Measurements from ENCODE around the gene XYLT1. TPM values are rescaled to one million over a fixed set of nuclear protein-coding genes. Genes with fewer than 3 reads are reported as not detected.
A peak's percentile ranks its signal among the peaks of the same experiment; 100 is the strongest.

Gene XYLT1
- polyA plus RNA-seq, result 1 to 10 TPM; 3.0 TPM

DNA sequence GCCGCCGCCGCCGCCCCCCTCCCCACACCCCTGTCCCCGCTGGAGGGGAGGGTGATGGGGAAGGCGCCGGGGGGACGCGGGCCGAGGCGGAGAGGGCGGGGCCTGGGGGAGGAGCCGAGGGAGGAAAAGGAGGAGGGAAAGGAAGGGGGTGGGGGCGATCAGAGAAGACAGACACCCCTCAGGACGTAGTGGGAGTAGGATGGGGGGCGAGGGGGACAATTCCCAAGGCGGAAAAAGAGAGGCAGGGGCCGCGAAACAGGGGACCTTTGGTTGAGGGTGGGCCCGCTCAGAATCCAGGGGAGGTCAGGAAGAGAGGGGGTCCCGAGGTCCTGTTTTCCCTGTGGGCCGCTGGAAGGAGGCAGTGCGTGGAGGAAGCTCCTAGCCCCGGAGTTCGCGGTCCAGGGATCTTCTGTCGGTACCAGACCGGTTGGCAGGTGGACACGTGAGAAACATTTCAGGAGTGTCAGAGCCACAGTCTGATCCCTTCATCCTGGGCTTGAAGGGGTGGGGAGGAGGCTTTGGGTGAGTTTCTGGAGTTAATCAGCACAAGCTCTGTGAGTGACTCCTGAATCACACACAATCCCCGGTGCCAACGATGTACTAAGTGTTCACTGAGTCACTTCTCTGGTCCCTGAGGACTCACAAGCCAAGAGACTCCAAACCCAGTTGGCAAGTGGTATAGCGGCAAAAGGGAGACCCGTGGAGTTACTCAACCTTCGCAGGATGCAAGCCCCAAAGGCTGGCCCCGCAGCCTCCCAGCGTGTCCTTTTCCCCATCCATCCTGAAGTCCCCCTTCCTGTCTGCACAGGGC, at the start of gene XYLT1:
XYLT1 (minus strand) TSS at position 53 of the 811 bp plus-strand sequence. CDS start 164 bp downstream, outside the sequence.
- H3K27me3 ChIP-seq (ENCODE audit: control insufficient read depth in 1 of 2, insufficient read depth in 2 of 2, low read length in 2 of 2), result no peaks in the 10 kb centered on the region
- H3K9me3 ChIP-seq (ENCODE audit: control insufficient read depth in 2 of 2, insufficient read depth in 1 of 2, low read depth in 1 of 2, low read length in 1 of 2), result no peaks in the 10 kb centered on the region
- H3K27ac ChIP-seq (ENCODE audit: low read depth in 2 of 2, low read length in 1 of 2), result peak within 1 kb of the TSS; percentile 94 to 96
- peak within 1 kb of the TSS; percentile 61 to 95 for H3K4me3 ChIP-seq (ENCODE audit: low read depth in 1 of 2, low read length in 2 of 2)
- 8 to 11% methylated on average over 32 to 35 of the region's 36 CpGs for WGBS, 2 donors
- H3K36me3 ChIP-seq (ENCODE audit: control insufficient read depth in 2 of 2, insufficient read depth in 2 of 2, low read length in 1 of 2), result no peaks in the 10 kb centered on the region
- peaks cover 3 to 7% of the 10 kb centered on the region in 2 donors for H3K4me1 ChIP-seq (ENCODE audit: control insufficient read depth in 2 of 2, insufficient read depth in 2 of 2, low read length in 1 of 2)

- no peak overlapping the region for H3K4me3 ChIP-seq (ENCODE audit: low read depth in 1 of 2, low read length in 2 of 2)
- H3K36me3 ChIP-seq (ENCODE audit: control insufficient read depth in 2 of 2, insufficient read depth in 2 of 2, low read length in 1 of 2), result no peaks in the 10 kb centered on the region
- no peaks in the 10 kb centered on the region for H3K27me3 ChIP-seq (ENCODE audit: control insufficient read depth in 1 of 2, insufficient read depth in 2 of 2, low read length in 2 of 2)
- H3K4me1 ChIP-seq (ENCODE audit: control insufficient read depth in 2 of 2, insufficient read depth in 2 of 2, low read length in 1 of 2), result no peaks in the 10 kb centered on the region
- whole genome bisulfite sequencing, 2 donors, result 73 to 74% methylated on average over 3 of the region's 3 CpGs
- H3K27ac ChIP-seq (ENCODE audit: low read depth in 2 of 2, low read length in 1 of 2), result no peak overlapping the region
- no peaks in the 10 kb centered on the region for H3K9me3 ChIP-seq (ENCODE audit: control insufficient read depth in 2 of 2, insufficient read depth in 1 of 2, low read depth in 1 of 2, low read length in 1 of 2)
These were observed 49.4 kb upstream of the XYLT1 start for GRCh38 chr16:17520111-17520510.

DNA sequence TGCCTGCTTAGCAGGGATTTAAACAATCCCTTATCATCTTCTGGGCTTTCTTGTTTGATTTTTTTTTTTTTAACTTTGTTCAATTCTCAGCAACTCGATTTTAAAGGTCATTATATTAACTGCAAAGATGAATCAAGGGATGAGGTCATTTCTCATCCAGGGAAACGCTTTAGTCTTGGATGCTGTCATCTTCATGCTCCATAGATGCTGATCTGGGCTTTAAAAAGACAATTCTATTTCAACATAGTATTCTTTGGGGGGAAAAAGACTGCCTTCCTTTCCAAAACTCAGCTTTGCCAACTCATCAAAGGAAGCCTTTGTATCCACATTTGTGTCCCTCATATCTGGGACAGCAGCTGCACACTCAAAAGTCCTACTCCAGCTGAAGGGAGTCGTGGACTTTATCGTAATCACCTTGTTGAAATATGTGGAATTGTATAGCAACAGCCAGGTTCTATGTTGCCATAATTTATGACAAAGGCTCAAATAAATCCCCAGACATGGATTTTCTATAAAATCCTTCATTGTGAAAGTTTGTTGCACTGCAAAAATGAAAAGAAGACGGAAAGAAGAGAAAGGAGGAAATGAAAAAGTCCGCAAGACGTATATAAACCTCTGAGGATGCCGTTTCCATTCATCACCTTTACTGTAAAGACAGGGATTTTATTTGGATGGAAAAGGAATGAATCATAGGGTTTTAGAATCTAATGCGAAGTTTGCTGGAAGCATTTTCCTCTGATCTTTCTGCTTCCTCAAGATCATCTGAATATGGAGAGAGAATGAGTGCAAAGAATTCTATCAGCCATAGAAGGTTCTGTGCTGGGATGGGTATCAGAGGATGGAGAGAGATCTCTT, 48.6 kb upstream of the XYLT1 start:
- Histone ChIP-seq H3K27ac (ENCODE audit: low read depth in 2 of 2, low read length in 1 of 2) (no peak overlapping the region), H3K27me3 (ENCODE audit: control insufficient read depth in 1 of 2, insufficient read depth in 2 of 2, low read length in 2 of 2) (no peaks in the 10 kb centered on the region), H3K36me3 (ENCODE audit: control insufficient read depth in 2 of 2, insufficient read depth in 2 of 2, low read length in 1 of 2) (no peaks in the 10 kb centered on the region), H3K4me3 (ENCODE audit: low read depth in 1 of 2, low read length in 2 of 2) (no peak overlapping the region), H3K9me3 (ENCODE audit: control insufficient read depth in 2 of 2, insufficient read depth in 1 of 2, low read depth in 1 of 2, low read length in 1 of 2) (no peaks in the 10 kb centered on the region), H3K4me1 (ENCODE audit: control insufficient read depth in 2 of 2, insufficient read depth in 2 of 2, low read length in 1 of 2) (no peaks in the 10 kb centered on the region)
- 68 to 71% methylated on average over 9 of the region's 9 CpGs for WGBS, 2 donors

- H3K27ac ChIP-seq (ENCODE audit: low read depth in 2 of 2, low read length in 1 of 2), result no peak overlapping the region
- no peak overlapping the region for H3K4me3 ChIP-seq (ENCODE audit: low read depth in 1 of 2, low read length in 2 of 2)
- no peaks in the 10 kb centered on the region for H3K36me3 ChIP-seq (ENCODE audit: control insufficient read depth in 2 of 2, insufficient read depth in 2 of 2, low read length in 1 of 2)
- no peaks in the 10 kb centered on the region for H3K9me3 ChIP-seq (ENCODE audit: control insufficient read depth in 2 of 2, insufficient read depth in 1 of 2, low read depth in 1 of 2, low read length in 1 of 2)
- no peaks in the 10 kb centered on the region for H3K27me3 ChIP-seq (ENCODE audit: control insufficient read depth in 1 of 2, insufficient read depth in 2 of 2, low read length in 2 of 2)
- no peaks in the 10 kb centered on the region for H3K4me1 ChIP-seq (ENCODE audit: control insufficient read depth in 2 of 2, insufficient read depth in 2 of 2, low read length in 1 of 2)
- WGBS, 2 donors, result 66 to 67% methylated on average over 3 of the region's 3 CpGs
These were observed 47.7 kb upstream of the XYLT1 start for GRCh38 chr16:17518441-17518840.

- H3K9me3 ChIP-seq (ENCODE audit: control insufficient read depth in 2 of 2, insufficient read depth in 1 of 2, low read depth in 1 of 2, low read length in 1 of 2), result no peaks in the 10 kb centered on the region
- no peaks in the 10 kb centered on the region for H3K36me3 ChIP-seq (ENCODE audit: control insufficient read depth in 2 of 2, insufficient read depth in 2 of 2, low read length in 1 of 2)
- H3K4me1 ChIP-seq (ENCODE audit: control insufficient read depth in 2 of 2, insufficient read depth in 2 of 2, low read length in 1 of 2), result no peaks in the 10 kb centered on the region
- no peak overlapping the region for H3K4me3 ChIP-seq (ENCODE audit: low read depth in 1 of 2, low read length in 2 of 2)
- 83 to 87% methylated on average over 10 of the region's 10 CpGs for WGBS, 2 donors
- H3K27ac ChIP-seq (ENCODE audit: low read depth in 2 of 2, low read length in 1 of 2), result no peak overlapping the region
- H3K27me3 ChIP-seq (ENCODE audit: control insufficient read depth in 1 of 2, insufficient read depth in 2 of 2, low read length in 2 of 2), result no peaks in the 10 kb centered on the region
These were observed 44.9 kb upstream of the XYLT1 start for GRCh38 chr16:17515421-17516210.

- Histone ChIP-seq H3K36me3 (ENCODE audit: control insufficient read depth in 2 of 2, insufficient read depth in 2 of 2, low read length in 1 of 2) (no peaks in the 10 kb centered on the region), H3K27ac (ENCODE audit: low read depth in 2 of 2, low read length in 1 of 2) (no peak overlapping the region), H3K9me3 (ENCODE audit: control insufficient read depth in 2 of 2, insufficient read depth in 1 of 2, low read depth in 1 of 2, low read length in 1 of 2) (peaks cover 0 to 2% of the 10 kb centered on the region in 2 donors), H3K27me3 (ENCODE audit: control insufficient read depth in 1 of 2, insufficient read depth in 2 of 2, low read length in 2 of 2) (peaks cover 0 to 2% of the 10 kb centered on the region in 2 donors), H3K4me1 (ENCODE audit: control insufficient read depth in 2 of 2, insufficient read depth in 2 of 2, low read length in 1 of 2) (no peaks in the 10 kb centered on the region), H3K4me3 (ENCODE audit: low read depth in 1 of 2, low read length in 2 of 2) (no peak overlapping the region)
- 53 to 64% methylated on average over 6 of the region's 6 CpGs for WGBS, 2 donors
These were observed 42.0 kb upstream of the XYLT1 start for GRCh38 chr16:17512636-17513220.

DNA sequence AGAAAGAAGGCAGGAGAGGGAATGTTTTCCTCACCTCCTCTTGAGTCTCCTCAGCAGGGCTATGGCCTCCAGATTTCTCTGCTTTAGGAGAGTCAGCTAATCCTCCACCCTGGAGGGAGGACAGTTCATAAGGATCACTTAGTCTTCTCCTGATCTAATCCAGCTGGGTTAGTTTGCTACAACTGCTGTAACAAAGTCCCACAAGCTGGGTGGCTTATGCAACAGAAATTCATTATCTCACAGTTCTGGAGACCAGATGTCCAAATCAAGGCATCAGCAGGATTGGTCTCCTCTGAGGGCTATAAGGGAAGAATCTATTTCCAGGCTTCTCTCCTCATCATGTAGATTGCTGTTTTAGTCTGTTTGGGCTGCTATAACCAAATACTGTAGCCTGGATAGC, 40.6 kb upstream of the XYLT1 start:
- Histone ChIP-seq H3K4me1 (ENCODE audit: control insufficient read depth in 2 of 2, insufficient read depth in 2 of 2, low read length in 1 of 2) (no peaks in the 10 kb centered on the region), H3K4me3 (ENCODE audit: low read depth in 1 of 2, low read length in 2 of 2) (no peak overlapping the region), H3K9me3 (ENCODE audit: control insufficient read depth in 2 of 2, insufficient read depth in 1 of 2, low read depth in 1 of 2, low read length in 1 of 2) (peaks cover 0 to 2% of the 10 kb centered on the region in 2 donors), H3K27me3 (ENCODE audit: control insufficient read depth in 1 of 2, insufficient read depth in 2 of 2, low read length in 2 of 2) (peaks cover 0 to 2% of the 10 kb centered on the region in 2 donors), H3K36me3 (ENCODE audit: control insufficient read depth in 2 of 2, insufficient read depth in 2 of 2, low read length in 1 of 2) (no peaks in the 10 kb centered on the region), H3K27ac (ENCODE audit: low read depth in 2 of 2, low read length in 1 of 2) (no peak overlapping the region)

DNA sequence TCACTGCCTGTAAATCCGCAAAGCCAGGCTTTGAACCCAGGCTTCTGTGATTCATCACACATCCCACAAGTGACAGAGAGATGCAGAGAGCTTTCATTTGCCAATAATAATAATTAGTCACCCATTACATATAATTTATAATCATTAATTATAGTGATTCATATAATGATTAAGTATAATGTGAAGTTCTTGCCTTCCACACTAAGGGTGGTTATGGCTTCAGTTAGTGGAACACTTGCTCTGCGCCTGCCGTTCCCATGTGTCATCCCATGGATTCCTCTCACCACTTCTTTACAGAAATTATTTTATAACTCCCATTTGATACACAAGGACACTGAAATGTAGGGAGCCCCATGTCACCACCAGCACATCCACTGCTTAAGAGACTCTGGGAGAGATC, 39.8 kb upstream of the XYLT1 start:
- Histone ChIP-seq H3K9me3 (ENCODE audit: control insufficient read depth in 2 of 2, insufficient read depth in 1 of 2, low read depth in 1 of 2, low read length in 1 of 2) (peaks cover 0 to 2% of the 10 kb centered on the region in 2 donors), H3K4me3 (ENCODE audit: low read depth in 1 of 2, low read length in 2 of 2) (no peak overlapping the region), H3K27ac (ENCODE audit: low read depth in 2 of 2, low read length in 1 of 2) (no peak overlapping the region), H3K36me3 (ENCODE audit: control insufficient read depth in 2 of 2, insufficient read depth in 2 of 2, low read length in 1 of 2) (no peaks in the 10 kb centered on the region), H3K27me3 (ENCODE audit: control insufficient read depth in 1 of 2, insufficient read depth in 2 of 2, low read length in 2 of 2) (peaks cover 0 to 2% of the 10 kb centered on the region in 2 donors), H3K4me1 (ENCODE audit: control insufficient read depth in 2 of 2, insufficient read depth in 2 of 2, low read length in 1 of 2) (no peaks in the 10 kb centered on the region)
- WGBS, 2 donors, result 86 to 92% methylated on average over 3 of the region's 3 CpGs

GRCh38 chr16:17509194-17509593, 38.4 kb upstream of the XYLT1 start:
- peaks cover 0 to 2% of the 10 kb centered on the region in 2 donors for H3K27me3 ChIP-seq (ENCODE audit: control insufficient read depth in 1 of 2, insufficient read depth in 2 of 2, low read length in 2 of 2)
- no peak overlapping the region for H3K27ac ChIP-seq (ENCODE audit: low read depth in 2 of 2, low read length in 1 of 2)
- H3K9me3 ChIP-seq (ENCODE audit: control insufficient read depth in 2 of 2, insufficient read depth in 1 of 2, low read depth in 1 of 2, low read length in 1 of 2), result peaks cover 0 to 2% of the 10 kb centered on the region in 2 donors
- H3K36me3 ChIP-seq (ENCODE audit: control insufficient read depth in 2 of 2, insufficient read depth in 2 of 2, low read length in 1 of 2), result no peaks in the 10 kb centered on the region
- H3K4me1 ChIP-seq (ENCODE audit: control insufficient read depth in 2 of 2, insufficient read depth in 2 of 2, low read length in 1 of 2), result no peaks in the 10 kb centered on the region
- 63 to 66% methylated on average over 3 of the region's 3 CpGs for WGBS, 2 donors
- no peak overlapping the region for H3K4me3 ChIP-seq (ENCODE audit: low read depth in 1 of 2, low read length in 2 of 2)

All from esophagus (tissue), 2 donors.